Adrenal gland (tissue), 5 donors: ENCODE results near the gene CLK2.

Experiments used
- POLR2A ChIP-seq, 2 donors: fragments of 450-650 bp; IDR thresholded peaks; one replicate each; pipeline ENCODE4 v1.6.1; 2017; ENCODE audit warnings: antibody characterized with exemption in 2 of 2, mild to moderate bottlenecking in 2 of 2, moderate library complexity in 1 of 2
- TF ChIP-seq, protein P1 (sequence below), 6 experiments: fragments of 450-650 bp in 4 of 6; fragments of 200-600 bp in 2 of 6; sonication (generic) in 1 of 6; IDR thresholded peaks; 1 replicate in 5 of 6; 2 replicates in 1 of 6; pipeline versions ENCODE4 v1.5.1 to v1.8.0; 2016 to 2021; ENCODE audit warnings: antibody characterized with exemption in 6 of 6, mild to moderate bottlenecking in 2 of 6, moderate library complexity in 1 of 6
- donor health status: DM: no; HTN: no; CAD: no.

GRCh38 chr1:155236451-155236850 is 36.9 kb downstream of the CLK2 start:
- TF ChIP-seq, protein P1, sequence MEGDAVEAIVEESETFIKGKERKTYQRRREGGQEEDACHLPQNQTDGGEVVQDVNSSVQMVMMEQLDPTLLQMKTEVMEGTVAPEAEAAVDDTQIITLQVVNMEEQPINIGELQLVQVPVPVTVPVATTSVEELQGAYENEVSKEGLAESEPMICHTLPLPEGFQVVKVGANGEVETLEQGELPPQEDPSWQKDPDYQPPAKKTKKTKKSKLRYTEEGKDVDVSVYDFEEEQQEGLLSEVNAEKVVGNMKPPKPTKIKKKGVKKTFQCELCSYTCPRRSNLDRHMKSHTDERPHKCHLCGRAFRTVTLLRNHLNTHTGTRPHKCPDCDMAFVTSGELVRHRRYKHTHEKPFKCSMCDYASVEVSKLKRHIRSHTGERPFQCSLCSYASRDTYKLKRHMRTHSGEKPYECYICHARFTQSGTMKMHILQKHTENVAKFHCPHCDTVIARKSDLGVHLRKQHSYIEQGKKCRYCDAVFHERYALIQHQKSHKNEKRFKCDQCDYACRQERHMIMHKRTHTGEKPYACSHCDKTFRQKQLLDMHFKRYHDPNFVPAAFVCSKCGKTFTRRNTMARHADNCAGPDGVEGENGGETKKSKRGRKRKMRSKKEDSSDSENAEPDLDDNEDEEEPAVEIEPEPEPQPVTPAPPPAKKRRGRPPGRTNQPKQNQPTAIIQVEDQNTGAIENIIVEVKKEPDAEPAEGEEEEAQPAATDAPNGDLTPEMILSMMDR (IDR thresholded peaks at IDR 0.05): no peak
- no peak for TF ChIP-seq POLR2A (IDR thresholded peaks at IDR 0.05)
